ENCODE results near the gene NCKAP5. TPM values are rescaled to one million over a fixed set of nuclear protein-coding genes. Genes with fewer than 3 reads are reported as not detected.

Gene NCKAP5
- total and polyA plus RNA-seq, 2 of the 8 experiments (the other 6 are each of a cell fraction or from before 2014, with no cell fraction given): 0.27 to 0.86 TPM

DNA sequence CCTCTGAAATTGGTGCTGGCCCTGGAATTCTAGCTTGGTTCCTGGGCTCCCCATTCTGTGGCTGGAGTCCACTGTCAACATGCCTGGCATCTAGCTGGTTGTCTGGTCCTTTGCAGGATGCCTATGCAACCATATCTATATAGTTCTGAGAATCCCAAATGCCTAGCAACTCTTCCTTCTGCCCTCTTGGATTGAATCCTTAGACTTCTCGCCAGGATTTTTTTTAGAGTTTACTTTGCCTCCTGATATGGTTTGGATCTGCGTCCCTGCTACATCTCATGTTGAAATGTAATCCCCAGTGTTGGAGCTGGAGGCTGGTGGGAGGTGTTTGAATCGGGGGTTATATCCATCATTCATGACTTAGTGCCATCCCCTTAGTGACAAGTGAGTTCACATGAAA is 833.3 kb downstream of the NCKAP5 start:
- FAIRE-seq: no peak
- CTCF ChIA-PET (ENCODE audit: partially characterized antibody): interaction anchor here (1.4 kb wide), 1 partner anchor 66 kb away, joined by 3 read pairs; no protein-coding TSS in a partner anchor
- no peak overlapping the region for H2BK20ac ChIP-seq (ENCODE audit: low read length)
- H2AK5ac ChIP-seq (ENCODE audit: low read depth, low read length): no peak overlapping the region
- no peaks in the 10 kb centered on the region for H4K20me1 ChIP-seq (replicated peaks in 1 of 2; ENCODE audit: control insufficient read depth in 1 of 2, insufficient read depth in 2 of 2, low read length in 2 of 2)
- no peak overlapping the region for H3K14ac ChIP-seq (ENCODE audit: insufficient read length)
- DNase-seq (ENCODE audit: low read depth in 1 of 2, low spot score in 2 of 2): no peak
- no peaks in the 10 kb centered on the region for H3K27me3 ChIP-seq (replicated peaks in 1 of 4; ENCODE audit: control insufficient read depth in 3 of 4, extremely low read depth in 1 of 4, insufficient read depth in 3 of 4, low read length in 3 of 4)
- no peaks in the 10 kb centered on the region for H3K79me1 ChIP-seq (ENCODE audit: low read depth, low read length)
- no peak overlapping the region for H3K18ac ChIP-seq (ENCODE audit: extremely low read depth, low read length)
- no peak overlapping the region for H2BK15ac ChIP-seq (ENCODE audit: low read length)
- no peaks in the 10 kb centered on the region for H3K79me2 ChIP-seq (ENCODE audit: control insufficient read depth in 1 of 2, insufficient read depth in 2 of 2, low read length in 2 of 2)
- TF ChIP-seq SIN3A (conservative IDR thresholded peaks at IDR 0.05 in 1 of 2, IDR thresholded peaks at IDR 0.05 in 1 of 2; ENCODE audit: low read depth in 1 of 2, low read length in 2 of 2) (no peak), BRCA1 (IDR thresholded peaks at IDR 0.05; ENCODE audit: low read depth, low read length) (no peak), CBX8 (IDR thresholded peaks at IDR 0.05; ENCODE audit: borderline replicate concordance, low read depth, low read length) (no peak), SIX5 (IDR thresholded peaks at IDR 0.05; ENCODE audit: low read depth, low read length) (no peak), HDAC2 (IDR thresholded peaks at IDR 0.05; ENCODE audit: borderline replicate concordance in 1 of 2, low read depth in 2 of 2, low read length in 2 of 2) (no peak), EGR1 (IDR thresholded peaks at IDR 0.05; ENCODE audit: borderline replicate concordance, low read depth, low read length) (no peak), SP2 (IDR thresholded peaks at IDR 0.05; ENCODE audit: low read length) (no peak), NANOG (IDR thresholded peaks at IDR 0.05; ENCODE audit: insufficient read depth, low read depth, low read length, poor library complexity, severe bottlenecking) (no peak), SIRT6 (IDR thresholded peaks at IDR 0.05; ENCODE audit: low read length) (no peak), RNF2 (IDR thresholded peaks at IDR 0.05; ENCODE audit: borderline replicate concordance, low read depth, low read length, missing control alignments, poor library complexity, severe bottlenecking) (no peak), TAF1 (IDR thresholded peaks at IDR 0.05; ENCODE audit: low read depth, low read length) (no peak), CREB1 (IDR thresholded peaks at IDR 0.05) (no peak), HDAC6 (IDR thresholded peaks at IDR 0.05; ENCODE audit: low read depth, low read length) (no peak), JUN (IDR thresholded peaks at IDR 0.05; ENCODE audit: low read depth, low read length) (no peak), KDM1A (IDR thresholded peaks at IDR 0.05; ENCODE audit: borderline replicate concordance, low read length) (no peak)
- no peak overlapping the region for H4K91ac ChIP-seq (replicated peaks; ENCODE audit: insufficient read length, low read length)
- H3K23me2 ChIP-seq (ENCODE audit: low read depth, low read length): no peaks in the 10 kb centered on the region
- no peak overlapping the region for H2BK5ac ChIP-seq (ENCODE audit: low read depth, low read length)
- H4K8ac ChIP-seq (ENCODE audit: extremely low read depth, insufficient read depth, low read length): no peak overlapping the region
- no peak overlapping the region for H3K4me3 ChIP-seq (ENCODE audit: extremely low read depth in 1 of 4, insufficient read depth in 2 of 4, low read depth in 3 of 4, low read length in 4 of 4)
- H3K56ac ChIP-seq (replicated peaks; ENCODE audit: insufficient read length, low read depth, low read length): no peak overlapping the region
- H3K4ac ChIP-seq (replicated peaks; ENCODE audit: insufficient read length, low read depth, low read length): no peak overlapping the region
- no peaks in the 10 kb centered on the region for H3K9me3 ChIP-seq (ENCODE audit: insufficient read depth in 2 of 2, low read depth in 1 of 2, low read length in 1 of 2)
- H3K4me1 ChIP-seq (replicated peaks in 1 of 4; ENCODE audit: control insufficient read depth in 3 of 4, insufficient read depth in 4 of 4, low read length in 3 of 4): no peaks in the 10 kb centered on the region
- H3K23ac ChIP-seq (ENCODE audit: insufficient read length): no peak overlapping the region
- no peak overlapping the region for H2AFZ ChIP-seq (ENCODE audit: low read length)
- no peak overlapping the region for H3K27ac ChIP-seq (ENCODE audit: low read depth, low read length)
- 96% methylated on average over 3 of the region's 3 CpGs; no CpG with 5 or more reads in 1 of the 2 experiments for WGBS, 2 experiments (ENCODE audit: extremely low coverage in 1 of 2, insufficient coverage in 1 of 2, insufficient read length in 1 of 2, insufficient replicate concordance in 2 of 2, low coverage in 1 of 2, low lambda C conversion rate in 2 of 2, missing lambda C conversion rate in 1 of 2)
- H3K4me2 ChIP-seq (ENCODE audit: insufficient read depth in 1 of 2, low read depth in 2 of 2, low read length in 2 of 2): no peak overlapping the region
- no peak overlapping the region for H2BK120ac ChIP-seq (replicated peaks; ENCODE audit: low read depth, low read length)
- no peak overlapping the region for H4K5ac ChIP-seq (ENCODE audit: insufficient read length, low read depth, low read length)
- no peak overlapping the region for H2BK12ac ChIP-seq (ENCODE audit: low read depth, low read length)
- H3K36me3 ChIP-seq (ENCODE audit: control insufficient read depth in 2 of 4, insufficient read depth in 4 of 4, low read length in 3 of 4): no peaks in the 10 kb centered on the region
- POLR2A ChIA-PET (ENCODE audit: partially characterized antibody): interaction anchor here (0.8 kb wide), 1 partner anchor 1229 kb away, joined by 3 read pairs; no protein-coding TSS in a partner anchor
- no peak overlapping the region for H3K9ac ChIP-seq (replicated peaks in 1 of 4; ENCODE audit: extremely low read depth in 1 of 4, low read depth in 3 of 4, low read length in 3 of 4)
